Endodermal cell (in vitro differentiated cells): ENCODE measurements around the gene NFKBIE. TPM values are rescaled to one million over a fixed set of nuclear protein-coding genes. Genes with fewer than 3 reads are reported as not detected.

Experiments used
- DNase-seq: peaks from one replicate; pipeline ENCODE4 v3.0.0-alpha.2; 2017
- H3K27ac ChIP-seq: 2 replicates; pipeline ENCODE4 v1.5.1; 2013; ENCODE audit warnings: mild to moderate bottlenecking, low read depth, low read length, moderate library complexity
- H3K27me3 ChIP-seq: 2 replicates; pipeline ENCODE4 v1.6.1; 2013; ENCODE audit warnings: mild to moderate bottlenecking, low read length, moderate library complexity; ENCODE audit not compliant: insufficient read depth, control insufficient read depth, poor library complexity, severe bottlenecking
- H3K36me3 ChIP-seq: 2 replicates; pipeline ENCODE4 v1.7.0; 2013; ENCODE audit warnings: mild to moderate bottlenecking, low read length, moderate library complexity; ENCODE audit not compliant: control insufficient read depth, insufficient read depth
- H3K4me1 ChIP-seq: one replicate; pipeline ENCODE4 v1.7.0; 2013; ENCODE audit warnings: low read length; ENCODE audit not compliant: control insufficient read depth, insufficient read depth
- H3K4me3 ChIP-seq: 2 replicates; pipeline ENCODE4 v1.5.1; 2013; ENCODE audit warnings: mild to moderate bottlenecking, low read length, moderate library complexity
- H3K9ac ChIP-seq: 2 replicates; pipeline ENCODE4 v1.6.1; 2013; ENCODE audit warnings: mild to moderate bottlenecking, low read length, moderate library complexity; ENCODE audit not compliant: poor library complexity, severe bottlenecking; ENCODE audit errors: extremely low read depth
- H3K9me3 ChIP-seq: 2 replicates; pipeline ENCODE4 v1.6.1; 2013; ENCODE audit warnings: mild to moderate bottlenecking, low read length, moderate library complexity; ENCODE audit not compliant: control insufficient read depth
- H3K27ac Mint-ChIP-seq: 2 replicates; pipeline ENCODE4 v1.8.0; 2020; ENCODE audit warnings: mixed read lengths
- H3K27me3 Mint-ChIP-seq: 2 replicates; pipeline ENCODE4 v1.8.0; 2021; ENCODE audit warnings: mild to moderate bottlenecking, mixed read lengths; ENCODE audit not compliant: insufficient read depth
- H3K36me3 Mint-ChIP-seq: 2 replicates; pipeline ENCODE4 v1.8.0; 2020; ENCODE audit warnings: low read depth, mixed read lengths
- H3K4me1 Mint-ChIP-seq: 2 replicates; pipeline ENCODE4 v1.8.0; 2020; ENCODE audit warnings: mixed read lengths
- H3K4me3 Mint-ChIP-seq: 2 replicates; pipeline ENCODE4 v1.8.0; 2020; ENCODE audit warnings: mild to moderate bottlenecking, moderate library complexity, mixed read lengths
- H3K9me3 Mint-ChIP-seq: 2 replicates; pipeline ENCODE4 v1.8.0; 2020; ENCODE audit warnings: mild to moderate bottlenecking, mixed read lengths
- CTCF ChIP-seq: fragments of 200-600 bp; sonication (generic); conservative IDR thresholded peaks from 2 replicates; pipeline ENCODE4 v1.5.0; 2021; ENCODE audit warnings: antibody characterized with exemption, mild to moderate bottlenecking
- WGBS, 2 experiments: methylation state at CpG; one replicate each; pipeline versions ENCODE4 v1.1.5 to v1.1.7; 2013; ENCODE audit warnings: missing lambda C conversion rate in 2 of 2, mixed read lengths in 1 of 2; ENCODE audit not compliant: insufficient coverage in 1 of 2, insufficient read length in 1 of 2; 5-methylcytosine and 5-hydroxymethylcytosine counted together
- total RNA-seq, 2 donors: library from RNA; stranded (reverse); fragmentation: NEBNext Ultra II Directional in 1 of 2; extraction: Animal tissue kit (Norgen Biotek cat#: 25700) in 1 of 2; gene quantifications; 2 replicates in 1 of 2; 3 replicates in 1 of 2; pipeline ENCODE4 v1.2.1, GENCODE V29; 2021

The NFKBIE gene
- total RNA-seq, 2 donors from 2014 or later: 8.3 to 11.0 TPM

DNA sequence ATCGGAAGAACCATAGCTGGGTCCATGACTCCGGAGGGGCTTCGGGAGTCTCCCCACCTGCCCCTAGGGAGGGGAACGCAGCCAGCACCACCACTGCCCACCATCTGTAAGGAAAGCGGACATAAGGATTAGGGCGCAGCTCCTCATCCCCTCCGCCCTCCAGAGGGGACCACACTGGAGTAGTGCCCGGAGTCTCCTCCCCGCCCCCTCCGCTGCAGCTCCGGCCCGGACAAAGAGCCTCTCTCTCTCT lies 8.7 kb downstream of the NFKBIE start:
- peaks cover 22% of the 10 kb centered on the region for H3K4me1 Mint-ChIP-seq
- Histone ChIP-seq H3K36me3 (peaks cover 41% of the 10 kb centered on the region), H3K27ac (peak overlapping the region; percentile 92), H3K9me3 (no peaks in the 10 kb centered on the region), H3K4me1 (peaks cover 3% of the 10 kb centered on the region), H3K4me3 (peak overlapping the region; percentile 96), H3K9ac (peak overlapping the region; percentile 64), H3K27me3 (no peaks in the 10 kb centered on the region)
- DNase-seq: no peak
- H3K27ac Mint-ChIP-seq: peak overlapping the region; percentile 78
- 0 to 1% methylated on average over 6 to 12 of the region's 12 CpGs for WGBS, 2 experiments
- peak overlapping the region; percentile 74 for H3K4me3 Mint-ChIP-seq
- no peaks in the 10 kb centered on the region for H3K27me3 Mint-ChIP-seq
- H3K9me3 Mint-ChIP-seq: no peaks in the 10 kb centered on the region
- peaks cover 42% of the 10 kb centered on the region for H3K36me3 Mint-ChIP-seq
- no peak for TF ChIP-seq CTCF

DNA sequence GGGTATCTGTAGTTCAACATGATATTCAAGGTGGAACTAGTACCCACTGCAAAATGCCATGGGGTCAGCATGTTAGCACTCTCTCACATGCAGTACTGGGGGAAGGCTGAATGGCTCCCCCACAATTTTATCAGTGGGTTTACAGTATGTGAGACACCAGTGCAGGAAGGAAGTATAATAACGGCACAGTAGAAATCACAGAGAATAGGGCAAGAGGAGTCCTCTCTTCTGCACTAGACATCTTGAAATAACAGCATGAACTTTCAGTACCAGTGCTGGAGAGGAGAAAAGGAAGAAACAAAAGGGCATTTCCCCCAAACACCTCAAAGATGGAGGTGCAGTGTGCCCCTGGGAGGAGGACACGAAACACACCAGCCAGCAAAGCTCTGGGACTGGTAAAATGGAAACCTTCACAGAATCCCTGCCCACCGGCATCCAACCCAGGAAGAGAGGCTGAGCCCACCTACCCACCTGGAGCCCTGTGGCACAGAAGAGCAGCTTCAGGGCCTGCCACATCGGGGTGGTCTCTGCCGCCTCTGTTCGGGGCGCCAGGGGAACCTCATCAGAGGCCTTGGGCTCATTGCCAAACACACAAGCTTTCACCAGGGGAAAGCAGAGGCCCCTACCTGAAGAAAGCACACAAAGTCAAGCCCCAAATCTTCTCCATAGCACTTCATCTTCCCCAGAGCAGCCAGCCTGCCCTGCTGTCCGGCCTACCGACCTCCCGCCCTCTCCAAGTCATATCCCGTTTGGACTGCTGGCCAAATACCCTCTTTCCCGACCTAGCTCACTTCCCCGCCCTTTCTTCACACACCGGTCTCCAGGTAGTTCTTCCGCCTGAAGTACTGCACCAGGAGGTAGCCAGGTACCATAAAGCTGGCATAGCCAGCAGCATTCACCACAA lies 9.2 kb downstream of the NFKBIE start:
- peak overlapping the region; percentile 64 for H3K9ac ChIP-seq
- no peak for DNase-seq
- 20 to 36% methylated on average over 8 to 15 of the region's 15 CpGs for WGBS, 2 experiments
- peaks cover 46% of the 10 kb centered on the region for H3K36me3 ChIP-seq
- H3K27ac ChIP-seq: peak overlapping the region; percentile 92
- no peaks in the 10 kb centered on the region for H3K9me3 Mint-ChIP-seq
- no peak for TF ChIP-seq CTCF
- H3K4me3 ChIP-seq: peak overlapping the region; percentile 96
- peaks cover 3% of the 10 kb centered on the region for H3K4me1 ChIP-seq
- peaks cover 48% of the 10 kb centered on the region for H3K36me3 Mint-ChIP-seq
- H3K4me3 Mint-ChIP-seq: peak overlapping the region; percentile 74
- H3K27ac Mint-ChIP-seq: peak overlapping the region; percentile 78
- H3K4me1 Mint-ChIP-seq: peaks cover 24% of the 10 kb centered on the region
- no peaks in the 10 kb centered on the region for H3K9me3 ChIP-seq
- H3K27me3 ChIP-seq: no peaks in the 10 kb centered on the region
- H3K27me3 Mint-ChIP-seq: no peaks in the 10 kb centered on the region

- H3K27ac ChIP-seq: no peak overlapping the region
- peak overlapping the region; percentile 74 for H3K4me3 Mint-ChIP-seq
- H3K36me3 ChIP-seq: peaks cover 55% of the 10 kb centered on the region
- H3K9ac ChIP-seq: no peak overlapping the region
- no peaks in the 10 kb centered on the region for H3K27me3 Mint-ChIP-seq
- H3K9me3 ChIP-seq: no peaks in the 10 kb centered on the region
- no peak for TF ChIP-seq CTCF
- H3K9me3 Mint-ChIP-seq: no peaks in the 10 kb centered on the region
- peak overlapping the region; percentile 13 for H3K27ac Mint-ChIP-seq
- H3K36me3 Mint-ChIP-seq: peaks cover 56% of the 10 kb centered on the region
- peaks cover 3% of the 10 kb centered on the region for H3K4me1 ChIP-seq
- 88 to 92% methylated on average over 15 to 16 of the region's 16 CpGs for WGBS, 2 experiments
- H3K4me3 ChIP-seq: peak overlapping the region; percentile 96
- H3K4me1 Mint-ChIP-seq: peaks cover 26% of the 10 kb centered on the region
- no peaks in the 10 kb centered on the region for H3K27me3 ChIP-seq
- DNase-seq: peak; percentile 70
Measured at GRCh38 chr6:44255105-44255808, 10.1 kb downstream of the NFKBIE start.
